GM20000 (cell line): ENCODE measurements around the gene MMP7.
A peak's percentile ranks its signal among the peaks of the same experiment; 100 is the strongest.

Experiments
- DNase-seq: peaks from one replicate; pipeline ENCODE4 v3.0.0; 2012; ENCODE audit warnings: low spot score
- CTCF ChIP-seq: IDR thresholded peaks from 2 replicates; pipeline ENCODE4 v1.5.1; 2012; ENCODE audit warnings: mild to moderate bottlenecking, control low read depth; ENCODE audit errors: extremely low read depth, missing control alignments

MMP7 gene

GRCh38 chr11:102568851-102569250 lies 38.3 kb upstream of the MMP7 start:
- no peak for TF ChIP-seq CTCF
- no peak for DNase-seq

- no peak for TF ChIP-seq CTCF
- no peak for DNase-seq
Measured at GRCh38 chr11:102566112-102566511, 35.6 kb upstream of the MMP7 start.

GRCh38 chr11:102564110-102564509 lies 33.6 kb upstream of the MMP7 start:
- peak; percentile 46 for DNase-seq
- no peak for TF ChIP-seq CTCF

GRCh38 chr11:102561636-102562035 lies 31.1 kb upstream of the MMP7 start:
- no peak for DNase-seq
- no peak for TF ChIP-seq CTCF

GRCh38 chr11:102560555-102561011 lies 30.0 kb upstream of the MMP7 start:
- TF ChIP-seq CTCF: no peak
- peak; percentile 41 for DNase-seq

- no peak for TF ChIP-seq CTCF
- no peak for DNase-seq
Measured at GRCh38 chr11:102559839-102560238, 29.3 kb upstream of the MMP7 start.

- TF ChIP-seq CTCF: no peak
- no peak for DNase-seq
Measured at GRCh38 chr11:102555091-102555490, 24.5 kb upstream of the MMP7 start.
